Ammon's horn (tissue), 1 donor: ENCODE measurements around the gene RNF225.
A peak's percentile ranks its signal among the peaks of the same experiment; 100 is the strongest.
"Not testable (repeated sequence)": the region's sequence is repeated elsewhere in the genome, so short reads cannot be mapped to it uniquely, and the experiment has no call there.

Source experiments
- DNase-seq: peaks from one replicate; pipeline ENCODE4 v3.0.0-alpha.2; 2016; ENCODE audit warnings: low spot score

Gene RNF225

GRCh38 chr19:58395220-58395978 is at the start of gene RNF225:
RNF225 (plus strand) TSS chr19:58395656; CDS start chr19:58396090, 434 bp downstream.
- no peak for DNase-seq

- peak; percentile 80 for DNase-seq
Measured at GRCh38 chr19:58346961-58347929, 48.2 kb upstream of the RNF225 start.

DNA sequence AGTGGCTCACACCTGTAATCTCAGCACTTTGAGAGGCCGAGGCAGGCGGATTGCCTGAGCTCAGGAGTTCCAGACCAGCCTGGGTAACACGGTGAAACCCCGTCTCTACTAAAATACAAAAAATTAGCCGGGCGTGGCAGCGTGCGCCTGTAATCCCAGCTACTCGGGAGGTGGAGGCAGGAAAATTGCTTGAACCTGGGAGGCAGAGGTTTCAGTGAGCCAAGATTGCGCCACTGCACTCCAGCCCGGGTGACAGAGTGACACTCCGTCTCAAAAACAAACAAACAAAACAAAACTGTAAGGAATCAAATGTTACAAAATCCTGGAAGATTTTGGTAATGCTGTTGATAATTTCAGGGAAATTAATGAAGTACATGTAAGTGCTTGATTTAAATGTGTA is 47.4 kb upstream of the RNF225 start:
- not testable (repeated sequence) for DNase-seq

- no peak for DNase-seq
Measured at GRCh38 chr19:58349590-58349989, 45.9 kb upstream of the RNF225 start.

GRCh38 chr19:58350001-58350861 is 45.2 kb upstream of the RNF225 start:
- DNase-seq: no peak

GRCh38 chr19:58350871-58351557 is 44.4 kb upstream of the RNF225 start:
- DNase-seq: no peak

DNA sequence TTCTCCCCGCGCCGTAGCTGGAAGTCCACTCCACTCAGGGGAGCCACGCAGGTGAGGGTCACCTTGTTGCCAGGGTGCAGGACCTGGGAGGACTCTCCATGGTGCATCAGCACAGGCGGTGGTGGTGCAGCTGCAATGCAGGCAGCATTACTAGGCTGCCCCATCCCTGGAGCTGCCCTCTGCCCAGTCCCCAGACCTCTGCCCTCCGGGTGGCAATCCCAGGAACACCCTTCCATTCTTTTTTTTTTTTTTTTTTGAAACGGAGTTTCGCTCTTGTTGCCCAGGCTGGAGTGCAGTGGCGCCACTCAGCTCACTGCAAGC is 43.9 kb upstream of the RNF225 start:
- DNase-seq: no peak

DNA sequence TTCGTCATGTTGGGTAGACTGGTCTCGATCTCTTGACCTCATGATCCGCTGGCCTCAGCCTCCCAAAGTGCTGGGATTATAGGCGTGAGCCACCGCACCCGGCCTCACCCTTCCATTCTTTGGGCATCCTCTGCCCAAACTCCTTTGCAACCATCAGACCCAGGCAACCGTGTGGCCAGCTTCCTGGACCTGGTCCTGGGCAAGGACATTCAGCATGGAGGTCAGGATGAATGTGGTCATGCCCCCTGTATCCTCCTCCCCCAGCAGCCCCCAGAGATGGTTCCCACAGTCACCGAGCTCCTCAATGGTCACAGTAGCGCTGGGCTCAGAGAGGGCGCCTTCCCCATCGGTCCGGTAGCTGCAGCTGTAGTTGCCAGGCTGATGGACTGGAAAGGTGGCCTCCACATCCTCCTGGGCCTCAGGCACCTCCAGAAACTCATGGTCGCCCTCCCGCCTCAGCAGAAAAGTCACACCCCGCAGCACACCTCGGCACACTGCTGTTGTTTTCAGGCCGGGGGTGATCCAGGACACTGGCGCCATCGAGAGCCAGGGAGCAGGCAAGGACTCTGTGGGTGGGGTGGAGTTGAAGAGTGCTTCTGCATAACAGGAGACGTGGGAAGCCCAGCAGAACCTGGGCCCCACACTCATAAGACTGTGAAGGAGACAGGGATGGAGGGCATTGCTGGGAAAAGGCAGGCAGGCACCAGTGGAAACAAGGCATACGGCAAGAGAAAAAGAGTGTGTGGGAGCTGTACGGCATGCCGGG is 43.3 kb upstream of the RNF225 start:
- DNase-seq: no peak

DNA sequence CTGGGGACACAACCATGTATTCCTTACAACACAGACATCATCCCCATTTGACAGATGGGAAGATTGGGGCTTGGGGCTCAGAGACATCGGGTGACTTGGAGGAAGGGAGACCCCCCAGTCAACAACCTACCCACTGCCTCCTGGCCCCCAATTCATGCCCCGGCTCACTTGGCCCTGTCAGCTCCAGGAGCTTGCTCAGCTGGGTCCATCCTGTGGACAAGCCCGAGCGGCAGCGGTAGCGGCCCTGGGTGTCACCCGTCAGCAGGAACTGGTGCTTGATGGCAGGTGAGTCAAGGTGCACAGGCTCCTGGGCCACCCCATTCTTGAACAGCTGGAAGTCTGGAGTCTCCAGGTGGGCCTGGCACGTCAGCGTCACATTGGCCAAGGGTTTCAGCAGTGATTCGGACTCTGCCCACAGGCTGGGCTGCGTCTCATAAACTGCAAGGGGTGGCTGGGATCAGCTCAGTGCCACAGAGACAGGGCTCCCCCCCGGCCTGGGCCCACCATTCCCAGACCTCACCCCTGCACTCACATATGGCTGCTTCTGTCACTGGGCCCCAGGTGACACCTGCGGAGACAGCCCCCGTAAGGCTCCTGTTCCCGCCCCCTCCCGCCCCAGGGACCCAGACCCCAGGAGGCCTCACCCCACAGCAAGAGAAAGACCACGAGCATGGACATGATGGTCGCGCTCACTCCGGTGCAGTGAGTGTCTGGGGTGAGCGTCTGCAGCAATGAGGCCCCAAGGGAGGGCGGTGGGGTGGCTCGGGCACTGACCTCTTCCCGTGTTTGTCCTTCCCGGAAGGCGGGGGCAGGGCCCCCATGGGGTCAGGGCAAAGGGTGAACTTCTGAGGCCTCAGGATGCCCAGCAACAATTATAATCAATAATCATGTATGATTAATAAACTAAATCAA is 42.4 kb upstream of the RNF225 start, which contains the start of gene A1BG:
Gene A1BG, minus strand, starts transcription at position 733 of the 912 bp plus-strand sequence. Its CDS starts 55 bp downstream, at position 678.
- DNase-seq: no peak

DNA sequence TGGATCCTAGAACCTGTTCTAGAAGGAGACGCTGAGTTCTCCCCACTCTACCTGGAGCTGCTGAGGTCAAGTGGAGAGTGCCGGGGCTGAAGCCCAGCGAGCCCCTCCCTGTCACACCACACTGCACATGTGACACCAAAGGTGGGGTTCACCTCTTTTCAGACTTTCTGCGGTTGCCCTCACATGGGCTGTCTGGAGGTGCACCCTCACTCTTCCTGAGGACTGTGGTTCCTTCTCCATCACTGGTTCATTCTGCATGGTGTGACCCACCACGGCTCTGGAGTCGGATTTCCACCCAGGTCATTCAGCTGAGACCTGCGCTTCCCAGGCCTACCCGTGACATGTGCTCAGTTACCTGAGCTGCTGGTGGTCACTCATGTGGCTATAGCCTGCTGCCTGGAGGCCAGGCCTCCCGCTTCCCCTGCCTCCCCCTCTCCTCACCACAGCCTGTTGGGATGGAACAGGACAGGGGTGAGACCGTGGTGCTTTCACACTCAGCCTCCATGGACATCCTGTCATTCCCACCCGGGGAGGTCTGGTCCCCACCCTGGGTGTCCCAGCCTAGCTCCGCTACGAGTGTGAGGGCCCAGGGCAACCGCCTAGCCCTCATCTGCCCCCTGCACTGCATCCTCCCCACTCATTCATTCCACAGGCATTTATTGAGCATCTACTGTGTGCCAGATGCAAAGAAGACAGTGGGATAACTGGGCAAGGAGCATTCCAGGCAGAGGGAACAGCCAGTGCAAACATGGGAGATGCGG is 41.6 kb upstream of the RNF225 start:
- DNase-seq: no peak

DNA sequence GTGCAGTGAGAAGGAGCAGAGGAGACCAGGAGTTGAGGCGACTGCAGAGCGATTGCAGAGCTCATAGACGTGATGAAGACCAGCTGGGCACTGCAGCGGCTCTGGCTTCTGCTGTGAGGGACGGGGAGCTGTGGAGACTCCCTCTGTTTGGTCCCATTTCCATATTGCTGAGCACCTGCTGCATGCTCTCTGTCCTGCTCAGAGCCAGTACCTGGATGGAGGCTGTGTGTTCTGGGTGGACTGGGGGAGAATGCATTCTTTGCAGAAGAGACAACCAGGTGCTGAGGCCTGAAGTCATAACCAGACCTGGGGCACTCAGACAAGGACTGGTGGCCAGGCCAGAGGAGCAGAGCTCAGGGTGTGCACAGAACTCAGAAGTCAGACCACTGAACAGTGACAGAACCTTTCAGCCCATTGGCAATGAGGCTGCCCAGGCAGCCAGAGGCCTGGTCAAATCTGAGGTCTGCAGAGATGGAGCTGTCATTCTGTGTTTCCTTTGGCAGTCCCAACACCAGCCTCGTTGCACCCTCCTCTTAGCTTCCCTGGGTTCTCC is 40.9 kb upstream of the RNF225 start:
- no peak for DNase-seq

- no peak for DNase-seq
Measured at GRCh38 chr19:58355215-58355796, 40.1 kb upstream of the RNF225 start.

GRCh38 chr19:58355908-58356765 is 39.3 kb upstream of the RNF225 start:
- DNase-seq: no peak

DNA sequence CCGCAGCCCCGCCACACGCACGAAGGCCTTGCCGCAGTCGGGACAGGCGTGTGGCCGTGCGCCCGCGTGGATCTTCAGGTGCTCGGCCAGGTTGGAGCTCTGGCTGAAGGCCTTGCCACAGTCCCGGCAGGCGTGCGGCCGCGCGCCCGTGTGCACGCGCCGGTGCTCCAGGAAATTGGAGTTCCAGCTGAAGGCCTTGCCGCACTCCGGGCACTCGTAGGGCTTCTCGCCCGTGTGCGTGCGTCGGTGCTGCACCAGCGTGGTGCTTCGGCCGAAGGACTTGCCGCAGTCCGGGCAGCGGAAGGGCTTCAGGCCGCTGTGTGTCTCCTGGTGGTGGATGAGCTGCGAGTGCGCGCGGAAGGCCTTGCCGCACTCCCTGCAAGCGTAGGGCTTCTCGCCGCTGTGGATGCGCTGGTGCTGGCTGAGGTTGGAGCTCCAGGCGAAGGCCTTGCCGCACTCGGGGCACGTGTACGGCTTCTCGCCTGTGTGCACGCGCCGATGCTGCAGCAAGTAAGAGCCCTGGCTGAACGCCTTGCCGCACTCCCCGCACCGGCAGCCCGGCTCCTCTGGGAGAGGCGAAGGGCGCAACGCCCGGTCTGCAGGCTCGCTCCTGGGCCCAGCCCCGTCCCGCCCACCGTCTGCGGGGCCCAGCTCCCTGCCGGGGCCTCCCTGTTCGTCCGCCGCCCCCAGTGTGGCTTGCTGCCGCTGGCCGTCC is 38.5 kb upstream of the RNF225 start:
- DNase-seq: no peak

DNA sequence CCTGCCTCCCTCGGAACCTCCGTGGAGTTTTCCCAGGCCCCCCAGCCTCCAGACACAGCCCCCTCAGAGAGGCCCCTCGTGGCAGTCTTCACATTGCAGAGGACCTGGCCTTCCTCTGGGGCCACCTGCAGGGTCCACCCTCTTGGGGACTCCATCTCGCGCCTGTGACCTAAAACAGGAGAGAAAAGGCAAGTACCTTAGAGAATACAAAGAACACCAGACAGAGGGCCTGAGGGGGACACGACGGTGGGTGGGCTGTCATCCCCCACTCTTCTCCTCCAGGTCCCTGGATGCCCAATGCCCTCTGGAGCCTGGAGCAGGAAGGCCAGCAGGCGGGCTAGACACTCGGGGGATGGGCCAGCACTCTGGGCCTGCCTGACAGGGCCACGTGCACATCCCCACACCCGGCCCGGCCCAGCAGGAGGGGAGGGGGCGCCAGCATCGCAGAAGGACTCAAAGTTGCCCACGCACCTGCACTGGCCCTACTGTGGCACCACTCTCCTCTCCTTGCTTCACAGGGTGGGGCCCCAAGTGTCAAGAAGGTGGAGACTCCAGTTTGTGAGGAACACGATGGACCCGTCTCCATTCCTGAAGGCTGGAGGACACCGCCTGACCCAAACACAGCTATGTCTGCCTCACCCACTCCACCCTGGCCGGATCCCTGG is 37.8 kb upstream of the RNF225 start:
- DNase-seq: no peak

DNA sequence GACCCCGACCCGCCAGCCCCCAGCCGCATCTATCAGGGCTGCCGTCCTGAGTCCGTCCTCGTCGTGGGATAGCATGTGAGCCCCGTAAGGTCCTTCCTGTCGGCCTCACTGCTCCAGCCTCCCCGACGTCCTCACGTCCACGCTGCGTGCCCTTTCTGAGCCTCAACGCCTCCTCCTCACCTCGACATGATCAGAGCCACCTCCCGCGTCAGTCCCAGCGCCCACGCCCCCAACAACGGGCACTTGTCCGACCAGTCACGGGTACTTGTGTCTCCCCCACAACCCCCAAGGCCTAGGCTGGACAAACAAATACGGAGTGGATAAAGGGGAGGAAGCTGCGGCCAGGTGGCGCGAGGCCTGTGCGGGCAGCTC is 33.6 kb upstream of the RNF225 start:
- DNase-seq: peak; percentile 54
